DOHH2 (cell line): Measurements from ENCODE around the gene ADCK2.

ENCODE experiments used
- H3F3A ChIP-seq: fragments of 200-600 bp; sonication (generic), shearing (Covaris generic); 2 replicates; pipeline ENCODE4 v1.6.0; 2016; ENCODE audit warnings: antibody characterized with exemption, mild to moderate bottlenecking; ENCODE audit not compliant: control insufficient read depth, insufficient read depth
- H3K27ac ChIP-seq: fragments of 200-600 bp; sonication (generic); 2 replicates; pipeline ENCODE4 v1.5.1; 2014; ENCODE audit warnings: low read depth, mild to moderate bottlenecking, low read length, moderate library complexity
- H3K27me3 ChIP-seq: fragments of 200-600 bp; sonication (generic); 2 replicates; pipeline ENCODE4 v1.6.1; 2014; ENCODE audit warnings: mild to moderate bottlenecking, low read length, mixed read lengths; ENCODE audit not compliant: control insufficient read depth
- H3K36me3 ChIP-seq: fragments of 200-600 bp; sonication (generic); 2 replicates; pipeline ENCODE4 v1.6.1; 2014; ENCODE audit warnings: mild to moderate bottlenecking, low read length, moderate library complexity, mixed read lengths; ENCODE audit not compliant: control insufficient read depth
- H3K4me1 ChIP-seq: fragments of 200-600 bp; sonication (generic); 2 replicates; pipeline ENCODE4 v1.6.1; 2014; ENCODE audit warnings: mild to moderate bottlenecking, low read length, mixed read lengths; ENCODE audit not compliant: control insufficient read depth
- H3K4me2 ChIP-seq: fragments of 200-600 bp; sonication (generic); 2 replicates; pipeline ENCODE4 v1.6.0; 2014; ENCODE audit warnings: mild to moderate bottlenecking, low read length, moderate library complexity
- H3K4me3 ChIP-seq: fragments of 200-600 bp; sonication (generic); 2 replicates; pipeline ENCODE4 v1.5.1; 2014; ENCODE audit warnings: mild to moderate bottlenecking, low read length, mixed read lengths
- H3K79me2 ChIP-seq: fragments of 200-600 bp; sonication (generic); 2 replicates; pipeline ENCODE4 v1.6.1; 2014; ENCODE audit warnings: mild to moderate bottlenecking, low read length, mixed read lengths; ENCODE audit not compliant: control insufficient read depth
- H3K9me2 ChIP-seq: fragments of 200-600 bp; sonication (generic); replicated peaks from 2 replicates; pipeline ENCODE4 v1.6.1; 2014; ENCODE audit warnings: mild to moderate bottlenecking, low read length, mixed read lengths; ENCODE audit not compliant: control insufficient read depth
- H3K9me3 ChIP-seq: fragments of 200-600 bp; sonication (generic); 2 replicates; pipeline ENCODE4 v1.6.1; 2014; ENCODE audit warnings: antibody characterized with exemption, low read length, mixed read lengths; ENCODE audit not compliant: control insufficient read depth, insufficient read depth
- H4K20me1 ChIP-seq: fragments of 200-600 bp; sonication (generic); 2 replicates; pipeline ENCODE4 v1.6.0; 2014; ENCODE audit warnings: low read depth, mild to moderate bottlenecking, antibody characterized with exemption, low read length, moderate library complexity; ENCODE audit not compliant: control insufficient read depth, insufficient read depth
- EZH2phosphoT487 ChIP-seq: fragments of 200-600 bp; sonication (generic); IDR thresholded peaks from 2 replicates; pipeline ENCODE4 v1.6.1; 2017; ENCODE audit warnings: borderline replicate concordance, mild to moderate bottlenecking, antibody characterized with exemption, low read length, moderate library complexity, mixed read lengths
- TF ChIP-seq, protein P1 (sequence below): fragments of 200-600 bp; sonication (generic); IDR thresholded peaks from one replicate; pipeline ENCODE4 v1.5.1; 2014; ENCODE audit warnings: antibody characterized with exemption, mild to moderate bottlenecking, low read depth, low read length; ENCODE audit not compliant: poor library complexity, severe bottlenecking

ADCK2 gene

GRCh38 chr7:140635345-140635744, 37.4 kb upstream of the ADCK2 start:
- TF ChIP-seq EZH2phosphoT487, result no peak
- TF ChIP-seq, protein P1, sequence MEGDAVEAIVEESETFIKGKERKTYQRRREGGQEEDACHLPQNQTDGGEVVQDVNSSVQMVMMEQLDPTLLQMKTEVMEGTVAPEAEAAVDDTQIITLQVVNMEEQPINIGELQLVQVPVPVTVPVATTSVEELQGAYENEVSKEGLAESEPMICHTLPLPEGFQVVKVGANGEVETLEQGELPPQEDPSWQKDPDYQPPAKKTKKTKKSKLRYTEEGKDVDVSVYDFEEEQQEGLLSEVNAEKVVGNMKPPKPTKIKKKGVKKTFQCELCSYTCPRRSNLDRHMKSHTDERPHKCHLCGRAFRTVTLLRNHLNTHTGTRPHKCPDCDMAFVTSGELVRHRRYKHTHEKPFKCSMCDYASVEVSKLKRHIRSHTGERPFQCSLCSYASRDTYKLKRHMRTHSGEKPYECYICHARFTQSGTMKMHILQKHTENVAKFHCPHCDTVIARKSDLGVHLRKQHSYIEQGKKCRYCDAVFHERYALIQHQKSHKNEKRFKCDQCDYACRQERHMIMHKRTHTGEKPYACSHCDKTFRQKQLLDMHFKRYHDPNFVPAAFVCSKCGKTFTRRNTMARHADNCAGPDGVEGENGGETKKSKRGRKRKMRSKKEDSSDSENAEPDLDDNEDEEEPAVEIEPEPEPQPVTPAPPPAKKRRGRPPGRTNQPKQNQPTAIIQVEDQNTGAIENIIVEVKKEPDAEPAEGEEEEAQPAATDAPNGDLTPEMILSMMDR, result no peak
- Histone ChIP-seq H3K79me2 (no peaks in the 10 kb centered on the region), H3K9me3 (no peaks in the 10 kb centered on the region), H3K9me2 (no peaks in the 10 kb centered on the region), H3K27me3 (peaks cover 48% of the 10 kb centered on the region), H4K20me1 (no peaks in the 10 kb centered on the region; the same call in 1 of the 2 replicates), H3K4me3 (no peak overlapping the region), H3K27ac (no peak overlapping the region), H3F3A (no peaks in the 10 kb centered on the region), H3K36me3 (no peaks in the 10 kb centered on the region), H3K4me1 (peaks cover 5% of the 10 kb centered on the region; the same call in 1 of the 2 replicates), H3K4me2 (no peak overlapping the region)

- H4K20me1 ChIP-seq, result no peaks in the 10 kb centered on the region; the same call in 1 of the 2 replicates
- H3K27ac ChIP-seq, result no peak overlapping the region
- H3K27me3 ChIP-seq, result peaks cover 49% of the 10 kb centered on the region
- no peaks in the 10 kb centered on the region for H3K9me2 ChIP-seq
- no peak for TF ChIP-seq EZH2phosphoT487
- TF ChIP-seq, protein P1, result no peak
- no peaks in the 10 kb centered on the region for H3K79me2 ChIP-seq
- H3K9me3 ChIP-seq, result no peaks in the 10 kb centered on the region
- no peak overlapping the region for H3K4me2 ChIP-seq
- no peaks in the 10 kb centered on the region for H3F3A ChIP-seq
- peaks cover 6% of the 10 kb centered on the region for H3K4me1 ChIP-seq
- H3K36me3 ChIP-seq, result no peaks in the 10 kb centered on the region
- H3K4me3 ChIP-seq, result no peak overlapping the region
Observed at GRCh38 chr7:140635816-140636215, 36.9 kb upstream of the ADCK2 start.

- H3K79me2 ChIP-seq, result no peaks in the 10 kb centered on the region
- no peaks in the 10 kb centered on the region for H3K36me3 ChIP-seq
- TF ChIP-seq, protein P1, result no peak
- TF ChIP-seq EZH2phosphoT487, result no peak
- no peak overlapping the region for H3K27ac ChIP-seq
- H3K4me1 ChIP-seq, result peaks cover 22% of the 10 kb centered on the region
- H3K4me3 ChIP-seq, result no peak overlapping the region
- no peaks in the 10 kb centered on the region for H3K9me2 ChIP-seq
- H3K9me3 ChIP-seq, result no peaks in the 10 kb centered on the region
- peaks cover 46% of the 10 kb centered on the region for H3K27me3 ChIP-seq
- no peak overlapping the region for H3K4me2 ChIP-seq
- peaks cover 5% of the 10 kb centered on the region for H3F3A ChIP-seq
- no peaks in the 10 kb centered on the region; the same call in 1 of the 2 replicates for H4K20me1 ChIP-seq
Observed at GRCh38 chr7:140637400-140637799, 35.3 kb upstream of the ADCK2 start.
